H9 (cell line): ENCODE data around the gene SIPA1L3. TPM values are rescaled to one million over a fixed set of nuclear protein-coding genes. Genes with fewer than 3 reads are reported as not detected.

Experiments used
- DNase-seq: peaks from one replicate; pipeline ENCODE4 v3.0.0-alpha.2; 2017
- H2AFZ ChIP-seq: one replicate; pipeline ENCODE4 v1.6.1; 2013; ENCODE audit warnings: mild to moderate bottlenecking, low read length, control low read depth, moderate library complexity
- H2AK5ac ChIP-seq: 2 replicates; pipeline ENCODE4 v1.6.1; 2013; ENCODE audit warnings: low read length, control low read depth, mixed read lengths; ENCODE audit not compliant: insufficient read length
- H2BK120ac ChIP-seq: one replicate; pipeline ENCODE4 v1.6.1; 2013; ENCODE audit warnings: low read depth, mild to moderate bottlenecking, low read length, control low read depth, inconsistent platforms; ENCODE audit not compliant: poor library complexity, severe bottlenecking
- H2BK12ac ChIP-seq: 2 replicates; pipeline ENCODE4 v1.6.1; 2013; ENCODE audit warnings: low read length, control low read depth, mixed read lengths, low read depth; ENCODE audit not compliant: insufficient read length
- H2BK15ac ChIP-seq: 2 replicates; pipeline ENCODE4 v1.6.1; 2013; ENCODE audit warnings: low read depth, low read length, control low read depth
- H2BK20ac ChIP-seq: one replicate; pipeline ENCODE4 v1.6.1; 2013; ENCODE audit warnings: low read depth, mild to moderate bottlenecking, low read length, control low read depth, inconsistent platforms; ENCODE audit not compliant: poor library complexity, severe bottlenecking
- H2BK5ac ChIP-seq: 2 replicates; pipeline ENCODE4 v1.6.1; 2013; ENCODE audit warnings: low read length, control low read depth, mixed read lengths; ENCODE audit not compliant: insufficient read length
- H3K14ac ChIP-seq: 2 replicates; pipeline ENCODE4 v1.6.1; 2013; ENCODE audit warnings: low read length, control low read depth; ENCODE audit not compliant: insufficient read depth
- H3K18ac ChIP-seq: 2 replicates; pipeline ENCODE4 v1.6.1; 2013; ENCODE audit warnings: low read depth, mild to moderate bottlenecking, mixed read lengths, low read length, control low read depth; ENCODE audit not compliant: insufficient read length
- H3K23ac ChIP-seq: 2 replicates; pipeline ENCODE4 v1.6.1; 2013; ENCODE audit warnings: low read length, control low read depth, mixed read lengths, low read depth; ENCODE audit not compliant: insufficient read length
- H3K23me2 ChIP-seq: 2 replicates; pipeline ENCODE4 v1.6.1; 2013; ENCODE audit warnings: low read depth, mild to moderate bottlenecking, mixed read lengths, low read length, control low read depth; ENCODE audit not compliant: insufficient read length, poor library complexity, severe bottlenecking
- H3K27ac ChIP-seq: 2 replicates; pipeline ENCODE4 v1.5.1; 2013; ENCODE audit warnings: low read length, control low read depth, mixed read lengths, low read depth; ENCODE audit not compliant: insufficient read length
- H3K27me3 ChIP-seq: 2 replicates; pipeline ENCODE4 v1.6.1; 2013; ENCODE audit warnings: low read length, control low read depth, inconsistent platforms; ENCODE audit not compliant: insufficient read depth
- H3K4ac ChIP-seq: 2 replicates; pipeline ENCODE4 v1.6.1; 2013; ENCODE audit warnings: low read depth, mild to moderate bottlenecking, control low read depth, inconsistent platforms, low read length, moderate library complexity
- H3K4me1 ChIP-seq: 2 replicates; pipeline ENCODE4 v1.6.1; 2013; ENCODE audit warnings: low read length, control low read depth, inconsistent platforms; ENCODE audit not compliant: insufficient read depth
- H3K4me2 ChIP-seq: 2 replicates; pipeline ENCODE4 v1.6.1; 2013; ENCODE audit warnings: low read length, control low read depth, mixed read lengths; ENCODE audit not compliant: insufficient read length, insufficient read depth
- H3K56ac ChIP-seq: 2 replicates; pipeline ENCODE4 v1.6.1; 2013; ENCODE audit warnings: low read depth, mild to moderate bottlenecking, mixed read lengths, low read length, control low read depth; ENCODE audit not compliant: insufficient read length
- H3K79me1 ChIP-seq: 2 replicates; pipeline ENCODE4 v1.6.1; 2013; ENCODE audit warnings: low read depth, mild to moderate bottlenecking, moderate library complexity, low read length, control low read depth, inconsistent platforms; ENCODE audit not compliant: insufficient read depth, poor library complexity, severe bottlenecking
- H3K79me2 ChIP-seq: 2 replicates; pipeline ENCODE4 v1.6.1; 2013; ENCODE audit warnings: low read length, control low read depth, inconsistent platforms; ENCODE audit not compliant: insufficient read depth
- H3K9ac ChIP-seq: 2 replicates; pipeline ENCODE4 v1.6.1; 2013; ENCODE audit warnings: low read length, control low read depth, mixed read lengths; ENCODE audit not compliant: insufficient read length; ENCODE audit errors: extremely low read depth
- H3K9me3 ChIP-seq: one replicate; pipeline ENCODE4 v1.6.1; 2013; ENCODE audit warnings: low read depth, low read length, inconsistent platforms; ENCODE audit not compliant: control insufficient read depth
- H3T11ph ChIP-seq: one replicate; pipeline ENCODE4 v1.6.1; 2013; ENCODE audit warnings: mild to moderate bottlenecking, low read length, control low read depth, inconsistent platforms
- H4K20me1 ChIP-seq: one replicate; pipeline ENCODE4 v1.6.1; 2013; ENCODE audit not compliant: control insufficient read depth, insufficient read length, insufficient read depth
- H4K5ac ChIP-seq: 2 replicates; pipeline ENCODE4 v1.6.1; 2013; ENCODE audit warnings: low read depth, mild to moderate bottlenecking, mixed read lengths, low read length, control low read depth; ENCODE audit not compliant: insufficient read length
- H4K8ac ChIP-seq: replicated peaks from 2 replicates; pipeline ENCODE4 v1.6.1; 2013; ENCODE audit warnings: low read length, control low read depth, mixed read lengths, low read depth; ENCODE audit not compliant: insufficient read length
- H4K91ac ChIP-seq: 2 replicates; pipeline ENCODE4 v1.6.1; 2013; ENCODE audit warnings: low read depth, mild to moderate bottlenecking, moderate library complexity, mixed read lengths, low read length, control low read depth; ENCODE audit not compliant: insufficient read length
- H3K27ac Mint-ChIP-seq, 3 experiments: 2 replicates in 2 of 3; 3 replicates in 1 of 3; pipeline ENCODE4 v1.8.0; 2020 to 2021; ENCODE audit warnings: mixed read lengths in 3 of 3, mild to moderate bottlenecking in 1 of 3, moderate library complexity in 1 of 3
- H3K27me3 Mint-ChIP-seq: 2 replicates; pipeline ENCODE4 v1.8.0; 2021; ENCODE audit warnings: low read depth, mild to moderate bottlenecking, moderate library complexity, mixed read lengths
- H3K36me3 Mint-ChIP-seq, 3 experiments: 2 replicates in 2 of 3; 3 replicates in 1 of 3; pipeline ENCODE4 v1.8.0; 2020 to 2021; ENCODE audit warnings: low read depth in 3 of 3, mixed read lengths in 3 of 3; ENCODE audit not compliant: insufficient read depth in 1 of 3
- H3K4me1 Mint-ChIP-seq, 2 experiments: 2 replicates each; pipeline ENCODE4 v1.8.0; 2020; ENCODE audit warnings: mixed read lengths in 2 of 2
- H3K4me3 Mint-ChIP-seq, 2 experiments: 2 replicates in 1 of 2; 3 replicates in 1 of 2; pipeline ENCODE4 v1.8.0; 2020 to 2021; ENCODE audit warnings: mild to moderate bottlenecking in 2 of 2, mixed read lengths in 2 of 2, moderate library complexity in 1 of 2
- H3K9me3 Mint-ChIP-seq, 2 experiments: 2 replicates in 1 of 2; 3 replicates in 1 of 2; pipeline ENCODE4 v1.8.0; 2020; ENCODE audit warnings: mild to moderate bottlenecking in 2 of 2, mixed read lengths in 2 of 2, moderate library complexity in 1 of 2
- WGBS: extraction: QIAGEN DNeasy Blood & Tissue Kit; methylation state at CpG from one replicate; pipeline ENCODE4 v1.1.7; 2013; ENCODE audit warnings: missing lambda C conversion rate, low lambda C conversion rate, mixed read lengths; ENCODE audit not compliant: insufficient read length; ENCODE audit errors: extremely low coverage; 5-methylcytosine and 5-hydroxymethylcytosine counted together
- total RNA-seq: library from RNA; stranded (reverse); gene quantifications from 2 replicates; pipeline ENCODE4 v1.2.1, GENCODE V29; 2021
- TF ChIP-seq, protein P1 (sequence below): fragments of 200-600 bp; sonication (generic); conservative IDR thresholded peaks from 3 replicates; pipeline ENCODE4 v1.8.0; 2021; ENCODE audit warnings: antibody characterized with exemption, mild to moderate bottlenecking

The SIPA1L3 gene
- total RNA-seq, 1 experiment from 2014 or later, result 40.1 TPM

DNA sequence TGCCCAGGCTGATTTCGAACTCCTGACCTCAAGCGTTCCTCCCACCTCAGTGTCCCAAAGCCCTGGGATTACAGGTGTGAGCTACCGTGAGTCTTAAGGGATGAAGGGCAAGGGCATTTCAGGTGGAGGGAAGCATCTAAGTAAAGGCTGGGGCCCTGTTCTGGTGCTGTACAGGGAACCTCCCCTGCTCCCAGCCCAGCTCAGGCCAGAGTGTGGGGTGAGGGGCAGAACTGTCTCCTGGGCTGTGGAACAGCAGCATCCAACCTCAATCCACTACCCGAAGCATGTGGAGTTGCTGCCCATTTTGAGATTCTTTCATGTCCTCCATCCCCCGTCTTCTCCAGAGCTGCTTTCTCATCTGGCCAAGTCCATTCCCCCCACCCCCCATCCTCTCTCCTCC is 105.3 kb downstream of the SIPA1L3 start:
- Histone ChIP-seq H3K79me2 (no peaks in the 10 kb centered on the region; the same call in 1 of the 2 replicates), H3K4me1 (peaks cover 3% of the 10 kb centered on the region; the same call in 1 of the 2 replicates), H3K27ac (no peak overlapping the region), H4K5ac (no peak overlapping the region), H3K9me3 (no peaks in the 10 kb centered on the region), H3T11ph (no peak overlapping the region), H2BK5ac (no peak overlapping the region), H4K20me1 (no peaks in the 10 kb centered on the region), H3K14ac (no peak overlapping the region), H3K23me2 (no peaks in the 10 kb centered on the region), H2BK20ac (no peak overlapping the region), H2AK5ac (no peak overlapping the region), H2AFZ (no peak overlapping the region), H3K23ac (no peak overlapping the region), H2BK15ac (no peak overlapping the region), H3K56ac (no peak overlapping the region), H2BK12ac (no peak overlapping the region), H3K27me3 (no peaks in the 10 kb centered on the region), H2BK120ac (no peak overlapping the region), H3K18ac (no peak overlapping the region), H3K9ac (no peak overlapping the region), H4K91ac (no peak overlapping the region), H3K4me2 (no peak overlapping the region), H4K8ac (no peak overlapping the region), H3K79me1 (no peaks in the 10 kb centered on the region), H3K4ac (no peak overlapping the region)
- WGBS, result no CpG with 5 or more reads among the region's 5 CpGs
- peaks cover 2 to 7% (median 3%) of the 10 kb centered on the region in 3 experiments; a peak in 5 of 7 replicates for H3K36me3 Mint-ChIP-seq
- no peak overlapping the region; a peak in 1 of 5 replicates for H3K4me3 Mint-ChIP-seq
- DNase-seq, result no peak
- TF ChIP-seq, protein P1, sequence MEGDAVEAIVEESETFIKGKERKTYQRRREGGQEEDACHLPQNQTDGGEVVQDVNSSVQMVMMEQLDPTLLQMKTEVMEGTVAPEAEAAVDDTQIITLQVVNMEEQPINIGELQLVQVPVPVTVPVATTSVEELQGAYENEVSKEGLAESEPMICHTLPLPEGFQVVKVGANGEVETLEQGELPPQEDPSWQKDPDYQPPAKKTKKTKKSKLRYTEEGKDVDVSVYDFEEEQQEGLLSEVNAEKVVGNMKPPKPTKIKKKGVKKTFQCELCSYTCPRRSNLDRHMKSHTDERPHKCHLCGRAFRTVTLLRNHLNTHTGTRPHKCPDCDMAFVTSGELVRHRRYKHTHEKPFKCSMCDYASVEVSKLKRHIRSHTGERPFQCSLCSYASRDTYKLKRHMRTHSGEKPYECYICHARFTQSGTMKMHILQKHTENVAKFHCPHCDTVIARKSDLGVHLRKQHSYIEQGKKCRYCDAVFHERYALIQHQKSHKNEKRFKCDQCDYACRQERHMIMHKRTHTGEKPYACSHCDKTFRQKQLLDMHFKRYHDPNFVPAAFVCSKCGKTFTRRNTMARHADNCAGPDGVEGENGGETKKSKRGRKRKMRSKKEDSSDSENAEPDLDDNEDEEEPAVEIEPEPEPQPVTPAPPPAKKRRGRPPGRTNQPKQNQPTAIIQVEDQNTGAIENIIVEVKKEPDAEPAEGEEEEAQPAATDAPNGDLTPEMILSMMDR, result no peak
- H3K9me3 Mint-ChIP-seq, result no peaks in the 10 kb centered on the region
- peak overlapping the region; percentile 74 to 96 (median 91); a peak in 6 of 7 replicates for H3K27ac Mint-ChIP-seq
- peaks cover 27 to 30% of the 10 kb centered on the region in 2 experiments for H3K4me1 Mint-ChIP-seq
- no peaks in the 10 kb centered on the region for H3K27me3 Mint-ChIP-seq
